Activated naive CD4-positive, alpha-beta T cell treated with anti-CD3 and anti-CD28 coated beads, Interleukin-2, amount 50 U/mL, for 16 hours (primary cell): ENCODE data around the gene DHX15.
"Not testable (repeated sequence)": the region's sequence is repeated elsewhere in the genome, so short reads cannot be mapped to it uniquely, and the experiment has no call there.

Experiments
- DNase-seq: peaks from one replicate; pipeline ENCODE4 v3.0.0-alpha.2; 2020

DHX15 gene

GRCh38 chr4:24544208-24544988 is 40.0 kb downstream of the DHX15 start:
- DNase-seq, result no peak

DNA sequence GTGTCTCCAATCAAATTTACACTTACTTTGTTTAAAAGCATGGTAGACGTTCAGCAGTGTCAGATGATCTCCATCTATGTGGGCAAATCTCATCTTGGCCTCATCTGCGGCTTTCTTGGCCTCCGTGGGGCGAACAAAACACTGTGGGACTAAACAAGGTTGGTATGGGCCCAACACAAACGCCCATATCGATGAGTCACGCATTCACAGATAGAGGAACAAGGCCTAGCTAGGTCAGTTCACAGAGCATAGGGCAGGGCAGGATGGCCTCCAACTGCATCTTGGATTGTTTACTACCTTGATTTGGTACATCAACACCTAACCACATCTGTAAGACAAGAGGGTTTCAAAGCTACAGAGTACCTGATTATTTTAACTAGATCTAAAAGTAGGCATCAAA is 47.3 kb downstream of the DHX15 start:
- DNase-seq, result no peak

- DNase-seq, result no peak
These were observed 49.0 kb downstream of the DHX15 start for GRCh38 chr4:24535399-24535798.

- DNase-seq, result no peak
These were observed 51.0 kb downstream of the DHX15 start for GRCh38 chr4:24533364-24533763.

GRCh38 chr4:24529555-24529954 is 54.8 kb downstream of the DHX15 start:
- no peak for DNase-seq

GRCh38 chr4:24527371-24527770 is 57.0 kb downstream of the DHX15 start:
- no peak for DNase-seq

GRCh38 chr4:24521544-24521943 is 62.8 kb downstream of the DHX15 start:
- no peak for DNase-seq

GRCh38 chr4:24519649-24520048 is 64.7 kb downstream of the DHX15 start:
- DNase-seq, result no peak

GRCh38 chr4:24517676-24518075 is 66.7 kb downstream of the DHX15 start:
- no peak for DNase-seq

GRCh38 chr4:24516926-24517325 is 67.4 kb downstream of the DHX15 start:
- DNase-seq, result no peak

- DNase-seq, result no peak
These were observed 68.7 kb downstream of the DHX15 start for GRCh38 chr4:24515698-24516097.

DNA sequence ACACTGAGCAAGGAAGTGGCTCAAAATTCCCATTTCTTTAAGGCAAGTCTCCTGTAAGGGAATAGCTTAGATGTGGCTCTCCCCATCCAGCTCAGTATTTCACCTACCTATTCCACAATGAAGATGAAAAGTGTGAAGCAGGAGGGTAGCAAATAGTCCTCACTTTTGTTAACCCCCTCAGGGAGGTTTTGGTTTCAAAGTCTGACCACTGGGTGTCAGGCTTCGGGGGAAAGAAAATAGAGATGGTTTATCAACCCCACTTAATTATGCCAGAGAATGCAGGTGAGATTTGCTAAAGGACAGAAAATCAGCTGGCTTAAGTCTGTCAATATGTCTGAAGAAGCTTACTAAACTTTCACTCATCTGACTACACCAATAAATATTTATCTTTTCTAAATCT is 69.5 kb downstream of the DHX15 start:
- DNase-seq, result no peak

GRCh38 chr4:24513718-24514117 is 70.6 kb downstream of the DHX15 start:
- no peak for DNase-seq

- DNase-seq, result no peak
These were observed 72.8 kb downstream of the DHX15 start for GRCh38 chr4:24511371-24512063.

DNA sequence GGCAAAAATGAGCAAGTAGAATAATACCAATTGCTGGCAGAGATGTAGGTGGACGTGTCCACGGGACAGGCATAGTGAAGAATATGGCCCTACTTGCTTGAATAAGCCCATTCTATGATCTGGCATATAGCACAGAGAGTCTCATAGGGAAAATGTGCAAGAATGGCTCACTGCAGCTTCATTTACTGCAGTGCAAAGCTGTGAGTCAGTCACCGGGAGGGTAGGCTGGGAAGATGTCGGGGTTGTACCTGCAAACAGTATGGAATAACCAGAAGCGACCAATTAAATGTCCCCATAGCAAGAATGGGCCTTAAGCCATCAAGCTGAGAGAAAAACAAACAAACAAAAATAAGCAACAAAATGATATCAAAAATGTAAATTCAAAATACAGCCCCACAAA is 74.3 kb downstream of the DHX15 start:
- no peak for DNase-seq

GRCh38 chr4:24508541-24508940 is 75.8 kb downstream of the DHX15 start:
- DNase-seq, result no peak

DNA sequence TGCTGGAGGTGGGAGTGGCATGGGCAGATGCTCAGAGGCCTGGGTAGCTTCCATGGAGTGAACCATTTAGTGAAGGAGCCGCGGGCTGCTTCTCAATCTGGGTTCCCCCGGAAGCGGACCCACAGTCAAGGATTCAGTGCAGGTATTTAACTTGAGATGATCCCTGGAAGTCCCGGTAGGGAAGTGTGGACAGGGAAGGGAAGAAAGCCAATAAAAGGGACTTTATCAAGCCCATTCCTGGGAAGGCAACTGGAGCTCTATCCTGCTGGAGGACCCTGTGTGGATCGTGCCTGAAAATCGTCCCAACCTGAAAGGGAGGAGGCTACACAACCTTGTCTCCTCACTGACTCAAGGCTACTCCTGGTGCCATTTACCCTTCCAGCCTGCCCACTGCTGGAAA is 76.9 kb downstream of the DHX15 start:
- DNase-seq, result no peak

DNA sequence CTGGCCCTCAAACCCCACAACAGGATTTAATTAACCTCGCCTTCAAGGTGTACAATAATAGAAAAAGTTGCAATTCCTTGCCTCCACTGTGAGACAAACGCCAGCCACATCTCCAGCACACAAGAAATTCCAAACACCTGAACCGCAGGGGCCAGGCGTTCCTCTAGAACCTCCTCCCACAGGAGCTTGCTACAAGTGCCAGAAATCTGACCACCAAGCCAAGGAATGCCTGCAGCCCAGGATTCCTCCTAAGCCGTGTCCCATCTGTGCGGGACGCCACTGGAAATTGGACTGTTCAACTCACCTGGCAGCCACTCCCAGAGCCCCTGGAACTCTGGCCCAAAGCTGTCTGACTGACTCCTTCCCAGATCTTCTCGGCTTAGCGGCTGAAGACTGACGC is 81.3 kb downstream of the DHX15 start:
- DNase-seq, result not testable (repeated sequence)

DNA sequence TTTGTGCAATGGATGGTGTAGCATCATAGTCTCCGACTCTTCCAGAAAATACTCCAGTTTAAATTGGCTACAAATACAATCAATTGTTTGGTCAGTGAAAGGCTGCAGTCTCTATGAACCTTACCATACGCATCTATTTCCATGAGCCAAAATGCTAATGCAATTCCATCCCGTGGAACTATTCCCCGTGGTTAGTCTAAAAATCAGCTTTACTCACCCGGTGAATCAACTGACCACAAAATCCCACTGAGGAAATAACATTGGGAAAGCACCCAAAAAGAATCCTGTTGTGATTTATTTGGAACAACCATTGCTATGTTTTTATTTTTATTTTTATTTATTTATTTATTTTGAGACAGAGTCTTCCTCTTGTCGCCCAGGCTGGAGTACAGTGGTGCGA is 87.1 kb downstream of the DHX15 start:
- DNase-seq, result no peak

GRCh38 chr4:24496597-24496996 is 87.8 kb downstream of the DHX15 start:
- no peak for DNase-seq

GRCh38 chr4:24495388-24495787 is 89.0 kb downstream of the DHX15 start:
- DNase-seq, result no peak

DNA sequence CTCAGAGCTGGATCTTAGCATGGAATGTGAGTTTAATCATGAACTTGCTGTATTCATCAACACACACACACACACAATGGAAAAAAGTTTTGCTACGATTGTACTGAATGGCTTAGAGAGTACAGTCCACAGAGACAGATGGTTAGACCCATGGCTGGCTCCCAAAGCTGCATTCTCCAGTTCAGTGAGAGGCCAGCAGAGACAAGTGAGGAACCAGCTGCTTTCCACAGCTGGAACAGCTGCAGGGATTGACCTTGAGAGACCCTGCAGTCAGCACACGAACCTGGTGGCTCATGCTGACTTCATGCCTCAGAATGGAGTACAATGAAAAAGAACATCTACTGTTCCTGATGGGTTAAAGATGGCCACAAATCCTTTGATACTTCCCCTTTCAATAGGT is 94.5 kb downstream of the DHX15 start:
- DNase-seq, result no peak

DNA sequence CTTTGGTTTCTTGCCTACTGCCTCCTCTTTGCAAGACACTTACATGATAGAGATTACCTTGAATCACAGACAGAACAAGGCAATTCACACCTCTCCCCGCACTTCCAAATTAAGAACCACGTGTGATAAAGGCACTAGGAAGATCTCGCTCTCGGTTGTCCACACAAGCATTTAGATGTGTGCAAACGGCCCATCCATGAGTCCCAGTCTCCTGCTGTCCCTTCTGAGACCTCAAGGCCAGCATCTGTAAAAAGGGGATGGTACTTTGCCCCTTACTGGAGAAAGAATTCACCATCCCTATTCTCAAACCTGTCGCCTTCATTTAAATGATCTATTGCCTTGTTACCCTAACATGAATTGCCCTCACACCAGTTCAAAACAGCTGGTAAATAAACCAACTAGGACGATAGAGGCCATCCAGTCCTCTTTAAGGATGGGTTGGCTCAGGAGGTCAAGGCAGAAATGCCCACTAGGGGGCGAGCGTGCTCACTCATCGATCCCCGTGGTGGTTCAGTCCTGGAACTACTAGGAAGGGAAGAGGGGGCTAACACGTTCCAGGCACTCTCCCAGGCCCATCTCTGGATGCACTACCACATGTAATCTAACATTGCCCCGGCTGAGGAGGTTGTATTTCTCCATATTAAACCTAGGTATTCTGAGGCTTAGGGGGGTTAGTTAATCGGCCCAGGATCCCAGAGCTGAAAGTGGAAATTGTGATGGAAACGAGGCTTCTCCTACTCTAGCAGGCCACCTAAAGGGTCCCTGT is 95.8 kb downstream of the DHX15 start:
- DNase-seq, result peak; percentile 52

DNA sequence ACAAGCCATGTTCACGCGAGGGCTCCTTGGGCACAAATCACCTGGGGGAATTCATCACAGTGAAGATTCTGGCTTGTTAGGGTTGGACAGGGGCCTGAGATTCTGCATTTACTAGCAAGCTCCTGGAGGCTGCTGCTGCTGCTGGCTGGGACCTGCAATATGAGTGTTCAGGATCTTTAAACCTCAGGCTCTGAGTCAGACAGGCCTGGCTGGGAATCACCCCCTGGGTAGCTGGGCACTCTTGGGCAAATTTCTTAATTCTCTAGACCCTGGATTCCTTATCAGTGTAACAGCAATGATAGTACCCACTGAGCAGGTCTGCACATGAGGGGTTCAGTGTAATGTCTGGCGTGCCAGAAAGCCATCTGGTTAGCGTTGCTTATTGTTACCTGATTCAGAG is 101.5 kb downstream of the DHX15 start:
- no peak for DNase-seq
